Cerebellar nuclear complex (tissue), 1 donor: Measurements from ENCODE around the gene CTXND2.
"Not testable (repeated sequence)": the region's sequence is repeated elsewhere in the genome, so short reads cannot be mapped to it uniquely, and the experiment has no call there.

Experiments used
- DNase-seq, 2 experiments: peaks; one replicate each; lab custom pipeline; 2025; lab: John Stamatoyannopoulos, UW

Gene CTXND2

DNA sequence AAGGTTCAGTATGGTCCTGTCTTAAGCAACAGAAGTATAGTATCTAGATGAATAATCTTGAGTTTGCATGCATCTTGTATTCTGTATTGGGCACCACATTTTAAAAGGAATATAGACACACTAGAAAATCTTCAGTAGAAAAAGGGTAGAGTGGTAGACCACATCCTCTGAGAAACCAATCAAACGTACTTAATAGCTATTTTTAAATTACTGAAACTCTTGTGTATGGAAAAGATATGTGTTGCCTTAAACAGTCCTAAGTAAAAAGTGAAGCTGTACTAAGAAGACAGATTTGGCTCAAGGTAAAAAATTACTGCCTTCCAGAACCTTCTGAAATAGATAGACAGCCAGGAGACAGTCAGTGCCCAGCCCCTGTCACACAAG lies 3.1 kb downstream of the CTXND2 start:
- DNase-seq = no peak

DNA sequence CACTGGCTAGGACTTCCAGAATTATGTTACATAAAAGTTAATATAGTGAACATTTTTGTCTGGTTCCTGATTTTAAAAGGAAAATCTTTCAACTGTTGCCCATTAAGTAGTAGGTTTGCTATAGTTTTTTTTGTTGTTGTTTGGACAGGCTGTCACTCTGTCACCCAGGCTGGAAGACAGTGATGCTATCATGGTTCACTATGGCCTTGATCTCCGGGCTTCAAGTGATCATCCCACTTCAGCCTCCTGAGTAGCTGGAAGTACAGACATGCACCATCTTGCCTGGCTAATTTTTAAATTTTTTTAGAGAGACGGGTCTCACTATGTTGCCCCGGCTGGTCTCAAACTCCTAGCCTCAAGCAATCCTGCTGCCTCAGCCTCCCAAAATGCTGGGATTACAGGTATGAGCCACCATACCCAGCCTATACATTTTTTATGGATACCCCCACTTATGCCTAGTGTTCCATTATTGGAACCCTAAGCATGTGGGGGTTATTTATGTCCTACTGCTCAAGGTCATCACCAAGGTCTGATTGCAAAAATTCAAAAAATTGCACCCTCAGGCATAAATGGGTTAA lies 6.5 kb downstream of the CTXND2 start:
- DNase-seq = no peak

DNA sequence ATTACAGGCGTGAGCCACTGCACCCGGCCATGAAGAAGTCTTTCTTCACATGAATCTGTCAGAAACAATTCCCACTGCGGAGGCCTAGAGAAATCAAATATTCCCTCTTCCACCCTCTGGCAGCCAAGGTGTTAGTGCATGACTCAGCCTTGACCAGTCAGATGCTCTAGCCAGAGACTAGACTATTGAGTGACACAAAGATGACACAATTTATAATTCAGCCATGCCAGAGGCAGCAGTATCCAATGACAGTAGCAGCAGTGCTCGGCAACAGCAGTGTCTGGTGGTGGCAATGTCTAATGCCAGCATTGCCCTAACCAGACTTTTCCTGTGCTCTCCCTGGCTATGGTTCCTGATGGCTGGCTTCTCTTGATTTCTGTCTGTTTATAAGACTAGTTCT lies 8.7 kb downstream of the CTXND2 start:
- DNase-seq = no peak

DNA sequence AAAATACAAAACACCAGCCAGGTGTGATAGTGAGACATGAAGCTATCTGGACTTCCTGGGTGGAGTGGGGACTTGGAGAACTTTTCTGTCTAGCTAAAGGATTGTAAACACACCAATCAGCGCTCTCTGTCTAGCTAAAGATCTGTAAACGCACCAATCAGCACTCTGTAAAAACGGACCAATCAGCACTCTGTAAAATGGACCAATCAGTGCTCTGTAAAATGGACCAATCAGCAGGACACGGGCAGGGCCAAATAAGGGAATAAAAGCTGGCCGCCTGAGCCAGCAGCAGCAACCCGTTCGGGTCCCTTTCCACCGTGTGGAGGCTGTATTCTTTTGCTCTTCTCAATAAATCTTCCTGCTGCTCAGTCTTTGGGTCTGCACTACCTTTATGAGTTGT lies 12.9 kb downstream of the CTXND2 start:
- not testable (repeated sequence) for DNase-seq

DNA sequence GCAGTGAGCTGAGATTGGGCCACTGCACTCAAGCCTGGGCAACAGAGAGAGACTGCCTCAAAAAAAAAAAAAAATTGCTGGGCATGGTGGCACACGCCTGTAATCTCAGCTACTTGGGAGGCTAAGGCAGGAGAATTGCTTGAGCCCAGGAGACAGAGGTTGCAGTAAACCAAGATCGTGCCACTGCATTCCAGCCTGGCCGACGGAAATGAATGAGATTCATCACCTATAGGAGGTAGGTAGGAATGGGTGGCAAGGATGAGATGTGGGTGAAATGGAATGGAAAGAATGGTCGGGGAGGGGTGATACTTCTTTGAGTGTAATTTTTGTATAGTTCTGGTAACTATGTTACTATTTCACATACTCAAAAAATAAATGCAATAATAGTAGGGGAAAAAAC lies 15.4 kb downstream of the CTXND2 start:
- DNase-seq = no peak

DNA sequence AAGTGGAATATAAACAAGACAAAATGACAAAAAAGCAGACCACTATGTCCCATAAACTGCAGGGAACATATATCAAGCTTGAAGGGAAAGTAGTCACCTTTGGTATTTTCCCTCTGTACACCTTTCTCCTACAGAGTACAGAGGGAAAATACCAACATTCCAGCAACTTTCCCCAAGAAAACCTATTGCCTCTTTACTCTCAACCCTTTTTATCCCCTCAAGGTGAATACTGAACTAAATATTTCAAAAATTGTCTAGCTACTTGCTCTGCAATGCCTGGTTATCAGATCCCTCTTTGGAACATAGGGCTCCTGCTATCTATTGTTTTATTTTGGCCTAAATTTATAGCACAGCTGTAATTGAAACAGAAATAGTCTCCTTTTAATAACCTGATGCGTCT lies 15.8 kb downstream of the CTXND2 start:
- DNase-seq = no peak

DNA sequence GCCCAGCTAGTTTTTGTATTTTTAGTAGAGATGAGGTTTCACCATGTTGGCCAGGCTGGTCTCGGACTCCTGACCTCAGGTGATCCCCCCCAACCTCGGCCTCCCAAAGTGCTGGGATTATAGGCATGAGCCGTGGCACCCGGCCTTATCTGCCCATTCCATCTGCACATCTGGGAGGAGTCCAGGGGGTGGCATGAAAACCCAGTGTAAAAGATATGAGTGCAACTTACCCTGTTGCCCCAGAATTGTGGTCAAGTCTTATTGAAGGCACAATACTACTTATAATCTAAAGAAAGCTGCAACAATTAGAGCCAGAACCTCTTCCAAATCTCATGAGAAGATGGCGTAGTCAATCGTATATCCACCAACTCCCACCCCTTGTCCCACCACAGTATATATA lies 18.4 kb downstream of the CTXND2 start:
- DNase-seq = no peak

DNA sequence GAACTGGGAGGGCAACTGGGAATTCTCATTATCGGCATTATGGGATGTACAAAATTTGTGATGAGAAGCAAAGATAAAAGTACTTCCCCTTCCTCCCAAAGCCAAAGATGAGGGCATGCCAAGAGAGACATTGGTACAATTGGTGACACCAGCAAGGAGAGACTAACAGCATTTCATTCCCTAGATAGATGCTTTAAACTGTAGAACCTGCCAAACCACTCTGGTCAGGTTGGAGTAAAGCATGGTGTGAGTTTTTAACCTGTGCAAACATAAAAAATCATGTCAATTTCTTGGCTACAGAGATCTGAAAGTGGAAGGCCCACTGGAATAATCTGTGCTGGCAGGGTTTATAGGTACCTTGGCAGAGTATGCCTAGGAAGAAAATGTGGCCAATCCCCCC lies 19.4 kb downstream of the CTXND2 start:
- no peak for DNase-seq

DNA sequence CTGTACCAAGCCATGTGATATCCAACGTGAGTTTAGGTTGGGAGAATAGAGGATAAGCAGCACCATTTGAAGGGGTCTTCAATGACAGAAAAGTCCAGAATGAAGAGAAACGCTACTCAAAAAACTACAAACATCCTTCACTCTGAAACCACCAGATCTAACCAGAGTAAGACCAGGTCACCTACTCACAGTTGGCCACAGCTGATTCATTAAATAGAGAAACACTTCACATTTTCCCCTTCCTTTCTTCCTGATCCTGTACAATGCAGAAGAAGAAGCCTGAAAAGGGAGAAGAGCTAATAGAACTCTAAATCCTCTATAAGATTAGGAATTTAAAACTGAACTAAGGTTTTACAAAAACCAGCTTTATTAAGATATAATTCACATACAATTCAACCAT lies 19.9 kb downstream of the CTXND2 start:
- DNase-seq = no peak

DNA sequence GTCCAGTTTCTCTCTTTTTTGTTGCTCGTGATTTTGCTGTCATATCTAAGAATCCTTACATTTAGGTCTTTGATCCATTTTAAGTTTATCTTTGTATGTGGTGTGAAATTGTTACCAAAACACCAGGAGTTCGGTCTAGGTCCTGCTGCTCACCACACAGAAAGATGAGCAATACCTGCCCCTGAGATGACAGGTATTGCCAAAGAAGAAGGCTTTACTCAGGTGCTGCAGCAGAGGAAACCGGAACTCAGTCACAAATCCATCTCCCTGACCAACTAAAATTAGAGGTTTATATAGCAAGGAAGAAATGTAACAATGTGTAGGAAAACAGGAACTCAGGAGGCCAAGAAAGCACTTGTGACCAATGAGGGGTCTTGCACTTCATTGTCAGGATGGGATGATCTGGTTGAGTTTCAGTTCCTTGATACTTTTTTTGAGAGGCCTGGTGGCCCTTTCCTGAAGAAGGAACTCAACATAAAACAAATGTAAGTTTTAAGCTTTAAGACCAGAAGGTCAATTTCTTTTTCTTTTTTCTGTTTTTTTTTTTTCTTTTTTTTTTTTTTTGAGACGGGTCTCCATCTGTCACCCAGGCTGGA lies 22.7 kb downstream of the CTXND2 start:
- DNase-seq = no peak

DNA sequence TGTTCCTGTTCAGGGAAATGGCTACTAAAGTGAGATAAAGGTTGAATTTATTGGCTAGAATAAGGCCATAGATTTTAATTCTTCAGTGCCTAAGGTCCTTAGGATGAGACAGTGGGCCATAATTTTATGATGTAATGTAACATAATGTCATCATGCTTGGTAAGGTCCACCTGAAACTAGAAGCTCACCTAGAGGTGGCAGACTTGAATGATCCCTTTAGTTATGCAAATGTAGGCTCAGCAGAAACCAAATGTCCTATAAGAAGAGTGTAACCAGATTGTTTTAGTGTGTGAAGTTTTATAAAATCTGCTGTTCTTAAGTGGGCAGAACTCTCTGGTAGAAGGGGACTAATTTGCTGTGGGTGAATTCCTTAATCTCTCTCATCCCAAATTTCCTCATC lies 25.7 kb downstream of the CTXND2 start:
- no peak for DNase-seq

DNA sequence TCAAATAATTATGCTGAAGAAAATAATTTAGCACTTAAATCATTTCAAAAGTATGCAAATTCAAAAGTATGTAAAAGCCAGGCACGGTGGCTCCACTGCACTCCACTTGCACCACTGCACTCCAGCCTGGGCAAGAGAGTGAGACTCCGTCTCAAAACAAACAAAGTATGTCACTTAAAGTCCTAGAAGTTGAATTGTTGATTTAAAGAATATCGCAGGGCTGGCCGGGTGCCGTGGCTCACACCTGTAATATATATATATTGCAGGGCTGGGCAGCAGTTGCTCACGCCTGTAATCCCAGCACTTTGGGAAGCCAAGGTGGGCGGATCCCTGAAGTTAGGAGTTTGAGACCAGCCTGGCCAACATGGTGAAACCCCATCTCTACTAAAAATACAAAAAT lies 30.5 kb downstream of the CTXND2 start:
- no peak for DNase-seq

DNA sequence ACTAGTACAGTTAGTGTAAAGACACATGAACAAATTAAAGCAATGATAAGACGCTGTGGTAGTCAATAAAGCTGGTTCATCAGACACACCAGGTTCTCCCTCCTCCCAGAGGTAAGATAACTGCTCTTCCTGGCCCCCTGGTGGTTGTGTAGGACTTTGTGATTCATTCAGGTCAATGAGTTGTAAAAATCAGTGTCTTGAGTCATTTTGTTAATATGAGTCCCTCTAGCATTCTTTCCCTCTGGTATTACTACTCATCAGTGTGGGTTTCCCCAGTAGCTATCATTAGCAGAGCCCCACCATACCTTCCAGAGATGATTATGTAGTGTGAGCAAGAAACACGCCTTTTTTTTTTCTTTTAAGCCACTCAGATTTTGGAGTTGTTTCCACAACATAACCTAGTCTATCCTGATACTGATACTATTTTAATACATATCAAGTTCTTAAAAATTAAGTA lies 35.6 kb downstream of the CTXND2 start:
- no peak for DNase-seq

DNA sequence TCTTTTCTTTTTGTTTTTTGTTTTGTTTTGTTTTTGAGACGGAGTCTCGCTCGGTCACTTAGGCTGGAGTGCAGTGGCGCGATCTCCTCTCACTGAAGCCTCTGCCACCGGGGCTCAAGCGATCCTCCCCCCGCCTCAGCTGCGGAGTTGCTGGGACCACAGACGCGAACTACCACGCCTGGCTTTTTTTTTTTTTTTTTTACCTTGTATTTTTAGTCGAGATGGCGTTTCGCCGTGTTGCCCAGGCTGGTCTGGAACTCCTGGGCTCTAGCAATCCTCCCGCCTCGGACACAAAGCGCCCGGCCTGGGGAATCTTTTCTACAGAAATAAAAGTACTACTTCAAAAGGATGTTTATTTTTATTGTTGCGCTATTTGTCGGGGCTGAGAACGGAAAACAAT lies 38.1 kb downstream of the CTXND2 start:
- DNase-seq = no peak

DNA sequence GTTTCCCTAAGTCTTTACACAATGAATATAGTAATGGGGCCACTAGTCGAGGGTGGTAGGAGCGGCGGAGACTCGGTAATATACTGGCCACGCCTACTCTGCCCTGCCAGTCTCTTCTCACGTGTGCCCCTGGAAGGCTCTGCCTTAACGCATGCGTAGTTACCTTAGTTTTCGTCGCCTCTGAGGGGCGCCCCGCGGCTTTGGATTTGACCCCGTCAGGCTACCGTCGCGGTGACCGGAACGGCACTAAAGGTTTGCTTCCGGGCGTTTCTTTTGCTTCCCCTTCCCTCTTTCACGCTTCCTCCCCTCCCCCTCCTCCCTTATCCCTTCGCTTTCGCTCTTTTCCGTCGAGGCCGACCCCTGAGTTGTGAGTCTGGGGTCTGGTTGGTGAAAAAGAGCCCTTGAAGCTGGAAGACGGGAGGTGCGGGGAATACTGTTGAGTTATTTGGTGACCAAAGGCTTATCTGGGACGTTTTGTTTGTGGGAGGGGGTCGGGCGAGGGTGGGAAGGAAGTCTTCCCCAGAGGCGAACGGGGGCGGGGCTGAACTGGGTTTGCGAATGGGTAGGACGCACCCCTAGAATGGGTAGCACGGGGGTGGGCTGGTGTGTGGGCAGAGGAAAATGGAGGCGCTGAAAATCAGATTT lies 39.3 kb downstream of the CTXND2 start, which contains the start of gene SETDB1:
TSS of gene SETDB1 (plus strand) at position 267 of the 645 bp plus-strand sequence. CDS start 1,352 bp downstream, outside the sequence.
- DNase-seq = peak; percentile 6 to 63

DNA sequence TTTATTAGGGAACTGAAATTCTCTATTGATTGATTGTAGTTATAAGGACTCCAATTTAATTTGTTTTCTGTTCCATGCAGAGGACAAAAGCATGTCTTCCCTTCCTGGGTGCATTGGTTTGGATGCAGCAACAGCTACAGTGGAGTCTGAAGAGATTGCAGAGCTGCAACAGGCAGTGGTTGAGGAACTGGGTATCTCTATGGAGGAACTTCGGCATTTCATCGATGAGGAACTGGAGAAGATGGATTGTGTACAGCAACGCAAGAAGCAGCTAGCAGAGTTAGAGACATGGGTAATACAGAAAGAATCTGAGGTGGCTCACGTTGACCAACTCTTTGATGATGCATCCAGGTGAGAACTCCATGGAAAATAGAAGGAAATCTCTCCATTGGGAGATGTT lies 40.7 kb downstream of the CTXND2 start:
- no peak for DNase-seq

DNA sequence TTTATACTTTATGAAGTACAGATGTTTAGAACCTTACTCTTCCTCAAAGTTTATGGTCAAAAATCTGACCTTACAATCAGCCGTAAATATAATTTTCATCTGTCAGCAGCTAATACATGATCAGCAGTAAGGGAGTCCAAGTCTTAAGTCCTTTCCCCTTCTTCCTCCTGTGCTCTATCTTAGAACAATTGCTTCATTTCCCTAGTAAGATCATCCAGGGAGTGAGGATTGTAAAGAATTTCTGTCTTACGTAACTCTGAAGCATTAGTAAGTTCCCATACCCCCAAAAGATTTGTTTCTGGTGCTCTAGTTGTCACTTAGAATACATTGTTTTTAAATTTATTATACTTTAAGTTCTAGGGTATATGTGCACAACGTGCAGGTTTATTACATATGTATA lies 41.4 kb downstream of the CTXND2 start:
- no peak for DNase-seq

DNA sequence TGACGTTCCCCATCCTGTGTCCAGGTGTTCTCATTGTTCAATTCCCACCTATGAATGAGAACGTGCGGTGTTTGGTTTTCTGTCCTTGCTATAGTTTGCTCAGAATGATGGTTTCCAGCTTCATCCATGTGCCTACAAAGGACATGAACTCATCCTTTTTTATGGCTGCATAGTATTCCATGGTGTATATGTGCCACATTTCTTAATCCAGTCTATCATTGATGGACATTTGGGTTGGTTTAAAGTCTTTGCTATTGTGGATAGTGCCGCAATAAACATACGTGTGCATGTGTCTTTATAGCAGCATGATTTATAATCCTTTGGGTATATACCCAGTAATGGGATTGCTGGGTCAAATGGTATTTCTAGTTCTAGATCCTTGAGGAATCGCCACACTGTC lies 41.8 kb downstream of the CTXND2 start:
- DNase-seq = not testable (repeated sequence)

DNA sequence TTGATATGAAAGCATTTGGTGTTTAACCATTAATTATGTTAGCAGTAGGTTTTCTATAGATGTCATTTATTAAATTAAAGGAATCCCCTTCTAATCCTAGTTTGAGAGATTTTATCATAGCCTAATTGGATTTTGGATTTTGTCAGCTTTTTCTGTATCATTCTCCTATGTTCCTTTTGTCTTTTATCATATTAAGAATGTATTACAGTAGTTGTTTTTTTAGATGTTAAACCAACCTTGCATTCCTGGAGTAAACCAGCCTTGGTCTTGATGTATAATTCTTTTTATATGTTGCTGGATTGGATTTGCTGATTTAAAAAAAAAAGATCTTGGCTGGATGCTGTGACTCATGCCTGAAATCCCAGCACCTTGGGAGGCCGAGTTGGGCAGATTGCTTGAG lies 44.8 kb downstream of the CTXND2 start:
- no peak for DNase-seq

DNA sequence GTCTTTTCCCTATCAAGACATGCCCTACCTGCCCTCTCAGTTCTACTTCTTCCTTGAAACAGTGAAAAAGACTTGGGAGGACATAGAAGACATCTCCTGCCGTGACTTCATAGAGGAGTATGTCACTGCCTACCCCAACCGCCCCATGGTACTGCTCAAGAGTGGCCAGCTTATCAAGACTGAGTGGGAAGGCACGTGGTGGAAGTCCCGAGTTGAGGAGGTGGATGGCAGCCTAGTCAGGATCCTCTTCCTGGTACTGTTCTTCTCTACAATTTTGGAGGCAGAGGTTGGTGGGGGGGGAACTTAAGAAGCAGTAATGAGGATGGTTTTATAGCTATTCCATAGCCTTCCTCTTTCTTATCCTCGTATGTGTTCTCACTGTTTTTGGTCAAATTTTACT lies 57.9 kb downstream of the CTXND2 start:
- DNase-seq = no peak

DNA sequence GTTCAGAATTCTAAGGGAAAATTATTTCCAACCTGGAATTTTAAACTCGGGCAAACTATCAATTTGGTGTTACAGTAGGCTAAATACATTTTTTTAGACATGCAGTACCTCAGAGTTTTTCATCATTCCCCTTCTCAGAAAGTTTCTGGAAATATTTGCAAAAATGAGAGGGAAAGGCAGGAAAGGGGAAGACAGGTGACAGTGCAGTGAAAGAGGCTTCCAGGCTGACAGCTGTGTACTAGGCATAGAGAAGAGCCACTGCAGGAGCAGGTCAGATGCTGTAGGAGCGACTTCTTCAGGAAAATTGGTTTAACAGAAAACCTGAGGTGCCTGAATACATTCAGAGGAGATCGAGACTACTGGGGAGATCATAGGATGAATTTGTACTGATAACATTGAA lies 67.8 kb downstream of the CTXND2 start:
- no peak for DNase-seq

DNA sequence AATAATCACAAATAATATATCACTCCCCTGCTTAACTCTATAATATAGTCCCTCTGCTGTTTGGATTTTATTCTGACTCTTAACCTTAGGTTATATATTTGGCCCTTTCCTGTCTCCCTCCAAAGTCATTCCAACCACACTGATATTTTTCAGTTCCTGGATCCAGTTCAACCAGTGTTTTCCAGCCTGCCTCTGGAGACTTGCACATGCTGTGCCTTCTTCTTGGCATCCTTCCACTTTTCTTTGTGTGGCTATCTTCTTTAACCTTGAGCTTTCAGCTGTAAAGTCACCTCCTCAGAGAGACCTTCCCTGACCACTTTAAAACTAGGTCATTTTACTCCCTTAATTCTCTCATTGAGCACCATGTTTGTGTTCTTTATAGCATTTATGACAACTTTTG lies 68.3 kb downstream of the CTXND2 start:
- no peak for DNase-seq

DNA sequence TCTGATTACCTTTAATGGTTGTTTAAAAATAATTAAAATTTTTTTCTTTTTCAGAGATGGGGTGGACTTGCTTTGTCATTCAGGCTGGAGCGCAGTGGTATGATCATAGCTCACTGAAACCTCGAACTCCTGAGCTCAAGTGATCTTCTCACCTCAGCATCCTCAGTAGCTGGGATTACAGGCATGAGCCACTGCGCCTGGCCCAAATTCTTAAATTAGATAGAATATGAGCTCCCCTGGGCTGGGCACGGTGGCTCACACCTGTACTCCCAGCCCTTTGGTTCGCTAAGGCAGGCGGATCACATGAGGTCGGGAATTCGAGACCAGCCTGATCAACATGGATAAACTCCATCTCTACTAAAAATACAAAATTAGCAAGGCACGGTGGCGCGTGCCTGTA lies 70.7 kb downstream of the CTXND2 start:
- no peak for DNase-seq

DNA sequence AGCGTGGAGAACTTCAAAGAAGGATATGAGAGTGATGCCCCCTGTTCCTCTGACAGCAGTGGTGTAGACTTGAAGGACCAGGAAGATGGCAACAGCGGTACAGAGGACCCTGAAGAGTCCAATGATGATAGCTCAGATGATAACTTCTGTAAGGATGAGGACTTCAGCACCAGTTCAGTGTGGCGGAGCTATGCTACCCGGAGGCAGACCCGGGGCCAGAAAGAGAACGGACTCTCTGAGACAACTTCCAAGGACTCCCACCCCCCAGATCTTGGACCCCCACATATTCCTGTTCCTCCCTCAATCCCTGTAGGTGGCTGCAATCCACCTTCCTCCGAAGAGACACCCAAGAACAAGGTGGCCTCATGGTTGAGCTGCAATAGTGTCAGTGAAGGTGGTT lies 73.7 kb downstream of the CTXND2 start:
- no peak for DNase-seq
